GM13976 (cell line): ENCODE results near the gene CKAP5.

Experiments used
- DNase-seq: peaks from one replicate; pipeline ENCODE4 v3.0.0; 2012; ENCODE audit warnings: low spot score
- in situ Hi-C: fragments of 300-500 bp; cut with MboI; formaldehyde crosslinking; loops from one replicate; pipeline ENCODE4 v1.12.0; 2022; ENCODE audit warnings: low sequenced_read_pairs, mixed read lengths, inconsistent platforms; ENCODE audit not compliant: unreplicated experiment
- TF ChIP-seq, protein P1 (sequence below): IDR thresholded peaks from 2 replicates; pipeline ENCODE4 v1.5.1; 2012; ENCODE audit warnings: borderline replicate concordance, mild to moderate bottlenecking; ENCODE audit not compliant: insufficient read depth; ENCODE audit errors: extremely low read depth, missing control alignments, control extremely low read depth

The CKAP5 gene

DNA sequence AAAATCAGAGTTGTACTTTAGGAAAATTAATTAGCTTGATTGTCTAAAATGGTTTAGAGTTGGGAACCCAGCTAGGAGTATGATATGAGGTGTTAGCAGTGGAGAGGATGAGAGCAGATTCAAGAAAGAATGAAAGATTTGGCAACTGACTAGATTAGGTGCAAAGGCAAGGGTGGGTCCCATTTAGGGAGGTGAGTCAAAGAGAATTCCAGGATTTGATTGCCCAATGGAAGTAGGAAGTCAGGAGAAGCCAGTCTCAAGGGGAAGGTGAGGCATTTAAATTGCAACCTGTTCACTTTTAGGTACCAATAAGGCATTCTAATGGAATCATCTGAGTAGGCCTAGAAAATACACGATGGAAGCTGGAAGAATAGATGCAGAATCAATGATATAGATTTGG, 3.6 kb upstream of the CKAP5 start:
- TF ChIP-seq, protein P1, sequence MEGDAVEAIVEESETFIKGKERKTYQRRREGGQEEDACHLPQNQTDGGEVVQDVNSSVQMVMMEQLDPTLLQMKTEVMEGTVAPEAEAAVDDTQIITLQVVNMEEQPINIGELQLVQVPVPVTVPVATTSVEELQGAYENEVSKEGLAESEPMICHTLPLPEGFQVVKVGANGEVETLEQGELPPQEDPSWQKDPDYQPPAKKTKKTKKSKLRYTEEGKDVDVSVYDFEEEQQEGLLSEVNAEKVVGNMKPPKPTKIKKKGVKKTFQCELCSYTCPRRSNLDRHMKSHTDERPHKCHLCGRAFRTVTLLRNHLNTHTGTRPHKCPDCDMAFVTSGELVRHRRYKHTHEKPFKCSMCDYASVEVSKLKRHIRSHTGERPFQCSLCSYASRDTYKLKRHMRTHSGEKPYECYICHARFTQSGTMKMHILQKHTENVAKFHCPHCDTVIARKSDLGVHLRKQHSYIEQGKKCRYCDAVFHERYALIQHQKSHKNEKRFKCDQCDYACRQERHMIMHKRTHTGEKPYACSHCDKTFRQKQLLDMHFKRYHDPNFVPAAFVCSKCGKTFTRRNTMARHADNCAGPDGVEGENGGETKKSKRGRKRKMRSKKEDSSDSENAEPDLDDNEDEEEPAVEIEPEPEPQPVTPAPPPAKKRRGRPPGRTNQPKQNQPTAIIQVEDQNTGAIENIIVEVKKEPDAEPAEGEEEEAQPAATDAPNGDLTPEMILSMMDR = no peak
- in situ Hi-C loops = no loop called here
- DNase-seq = no peak

DNA sequence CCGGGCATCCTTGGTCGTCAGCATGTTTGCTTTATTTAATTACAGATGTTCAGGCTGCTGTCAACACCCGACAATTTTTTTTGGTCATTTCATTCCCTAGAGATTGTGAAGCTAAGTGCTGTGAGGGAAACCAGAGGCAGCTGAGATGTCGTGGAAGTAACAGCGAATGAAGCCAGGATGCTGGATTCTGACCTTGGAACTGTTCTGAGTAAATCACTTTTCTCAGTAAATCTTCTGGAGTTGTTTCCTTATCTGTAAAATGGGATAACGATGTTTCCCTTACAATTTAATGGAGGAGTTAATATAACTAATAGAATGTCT, 390 bp upstream of the CKAP5 start:
- TF ChIP-seq, protein P1 = no peak
- DNase-seq = no peak
- in situ Hi-C loops = no loop called here

DNA sequence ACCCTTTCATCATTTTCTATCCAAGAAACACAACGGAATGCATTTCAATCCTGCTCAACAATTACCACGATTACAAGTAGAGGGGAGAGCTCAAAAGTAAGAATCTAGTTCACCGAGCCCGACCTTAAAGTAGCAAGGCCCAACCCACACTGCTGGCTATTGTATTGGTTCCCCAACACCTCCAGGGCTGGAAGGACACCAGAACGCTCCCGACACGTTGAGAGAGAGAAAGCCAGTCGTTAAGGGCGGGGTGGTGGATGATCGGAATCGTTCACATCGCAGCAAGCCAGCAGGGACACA, 690 bp downstream of the CKAP5 start:
- in situ Hi-C loops = no loop called here
- DNase-seq = no peak
- TF ChIP-seq, protein P1 = no peak

DNA sequence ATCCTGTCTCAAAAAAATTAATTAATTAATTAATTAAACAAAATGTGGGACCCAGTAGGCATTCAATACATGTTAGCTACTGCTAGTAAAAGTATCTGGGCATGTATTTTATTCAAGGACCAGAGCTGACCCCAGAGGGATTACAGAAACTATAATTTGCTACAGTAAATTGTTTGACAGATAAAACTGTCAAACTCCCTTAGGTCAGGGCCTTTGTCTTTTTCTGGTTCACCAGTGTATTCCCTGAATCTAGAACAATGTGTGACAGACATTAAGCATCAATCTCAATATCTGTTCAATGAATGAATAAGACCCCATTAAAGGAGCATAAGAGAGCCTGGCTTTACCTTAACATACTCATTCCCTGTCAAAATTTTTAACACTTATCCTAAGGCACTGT, 6.0 kb downstream of the CKAP5 start:
- in situ Hi-C loops = no loop called here
- no peak for DNase-seq
- TF ChIP-seq, protein P1 = no peak

DNA sequence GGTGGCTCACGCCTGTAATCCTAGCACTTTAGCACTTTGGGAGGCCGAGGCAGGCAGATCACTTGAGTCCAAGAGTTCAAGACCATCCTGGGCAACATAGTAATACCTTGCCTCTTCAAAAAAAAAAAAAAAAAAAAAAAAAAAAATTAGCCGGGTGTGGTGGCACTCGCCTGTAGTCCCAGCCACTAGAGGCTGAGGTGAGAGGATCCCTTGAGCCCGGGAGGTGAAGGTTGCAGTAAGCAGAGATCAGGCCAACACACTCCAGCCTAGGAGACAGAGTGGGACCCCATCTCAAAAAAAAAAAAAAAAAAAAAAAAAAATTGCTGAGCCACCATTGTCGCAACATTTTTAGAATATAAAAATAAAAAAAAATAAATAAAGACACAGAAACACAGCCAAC, 7.6 kb downstream of the CKAP5 start:
- DNase-seq = no peak
- TF ChIP-seq, protein P1 = no peak
- in situ Hi-C loops = no loop called here

DNA sequence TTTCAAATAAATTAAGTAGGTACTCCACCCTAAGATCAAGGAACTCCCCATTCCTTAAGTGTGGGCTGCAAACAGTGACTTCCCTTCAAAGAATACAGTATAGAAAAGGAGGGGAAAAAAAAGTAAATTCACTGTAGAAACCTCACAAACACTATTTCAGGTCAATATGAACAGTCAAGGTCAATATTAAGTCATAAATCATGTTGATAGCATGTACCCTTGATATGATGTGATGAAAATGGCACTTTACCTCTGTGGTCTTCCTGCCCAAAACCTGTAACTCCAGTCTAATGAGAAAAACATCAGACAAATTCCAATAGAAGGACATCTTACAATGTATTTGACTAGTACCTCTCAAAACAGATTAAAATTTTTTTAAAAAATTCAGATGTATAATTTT, 8.2 kb downstream of the CKAP5 start:
- TF ChIP-seq, protein P1 = no peak
- DNase-seq = no peak
- in situ Hi-C loops = no loop called here

DNA sequence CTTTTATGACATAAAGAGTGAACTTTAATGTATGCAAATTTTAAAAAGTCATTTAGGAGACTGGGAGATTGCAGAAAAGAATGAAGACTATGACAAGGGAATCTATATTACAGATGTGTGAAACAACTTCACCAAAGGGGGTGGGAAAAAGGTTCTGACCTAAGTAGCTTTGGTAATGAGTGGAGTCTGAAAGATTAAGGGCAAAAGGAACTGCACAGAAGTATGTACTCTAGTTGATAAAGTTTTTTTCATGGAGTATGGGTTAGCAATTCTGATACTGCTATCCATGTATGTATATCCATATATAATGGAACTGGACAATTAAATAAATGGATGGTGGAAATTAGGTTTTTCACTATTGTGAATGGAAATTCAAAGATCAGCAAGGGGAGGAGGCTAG, 9.2 kb downstream of the CKAP5 start:
- in situ Hi-C loops = no loop called here
- no peak for DNase-seq
- TF ChIP-seq, protein P1 = no peak
